Mucosa of descending colon (tissue), 3 donors: Measurements from ENCODE around the gene TPMT. TPM values are rescaled to one million over a fixed set of nuclear protein-coding genes. Genes with fewer than 3 reads are reported as not detected.

ENCODE experiments used
- ATAC-seq: fragments of 200-7000 bp; cut with Tn5 transposase; one replicate; pipeline ENCODE4 v1.9.1; 2020; ENCODE audit warnings: mild to moderate bottlenecking, moderate library complexity
- DNase-seq, 3 donors: peaks; one replicate each; pipeline ENCODE4 v3.0.0-alpha.2; 2020
- H3K36me3 ChIP-seq: fragments of 200-600 bp; one replicate; pipeline ENCODE4 v1.8.0; 2021; ENCODE audit warnings: low read depth, mild to moderate bottlenecking
- H3K4me1 ChIP-seq: fragments of 200-600 bp; one replicate; pipeline ENCODE4 v1.8.0; 2021; ENCODE audit warnings: low read depth, mild to moderate bottlenecking
- H3K4me3 ChIP-seq: fragments of 200-600 bp; one replicate; pipeline ENCODE4 v1.8.0; 2021; ENCODE audit warnings: mild to moderate bottlenecking
- H3K9me3 ChIP-seq: fragments of 200-600 bp; one replicate; pipeline ENCODE4 v1.8.0; 2021; ENCODE audit warnings: mild to moderate bottlenecking
- CTCF ChIP-seq: fragments of 200-600 bp; IDR thresholded peaks from one replicate; pipeline ENCODE4 v1.8.0; 2022; ENCODE audit warnings: antibody characterized with exemption, mild to moderate bottlenecking
- intact Hi-C, 2 donors: fragments of 100-400 bp; cut with DNase I in 1 of 2; cut with micrococcal nuclease in 1 of 2; formaldehyde crosslinking; loops; one replicate each; pipeline versions ENCODE4 v1.11.0 to v1.11.1; 2022; cut with DNase I, micrococcal nuclease
- total RNA-seq, 3 donors: library from RNA; stranded (reverse); fragmentation: NEBNext Ultra II Directional in 2 of 3; extraction: Animal tissue kit (Norgen Biotek cat#: 25700) in 2 of 3; gene quantifications; one replicate each; pipeline versions ENCODE4 v1.2.1 to v1.2.4, GENCODE V29; 2021 to 2023
- donor health status: DM: no; HTN: no; CAD: no; lungs with moderate emphysema.
- donor health status: DM: no; HTN: no; CAD: no.
- donor health status: DM: no; HTN: yes; CAD: no.

The TPMT gene
- total RNA-seq, 3 donors from 2014 or later, result 28.7 to 68.8 (median 50.5) TPM

- peaks cover 7% of the 10 kb centered on the region for H3K36me3 ChIP-seq
- no peaks in the 10 kb centered on the region for H3K9me3 ChIP-seq
- no peak overlapping the region for H3K4me3 ChIP-seq
- intact Hi-C loops, result no loop called here
- no peak for ATAC-seq
- no peaks in the 10 kb centered on the region for H3K4me1 ChIP-seq
- no peak for TF ChIP-seq CTCF
- no peak for DNase-seq
Measured at GRCh38 chr6:18166312-18167036, 11.6 kb upstream of the TPMT start.

GRCh38 chr6:18165751-18166150 is 10.9 kb upstream of the TPMT start:
- H3K4me1 ChIP-seq, result no peaks in the 10 kb centered on the region
- H3K36me3 ChIP-seq, result peaks cover 7% of the 10 kb centered on the region
- intact Hi-C loops, result no loop called here
- H3K9me3 ChIP-seq, result no peaks in the 10 kb centered on the region
- DNase-seq (no peak), ATAC-seq (no peak)
- TF ChIP-seq CTCF, result no peak
- no peak overlapping the region for H3K4me3 ChIP-seq

GRCh38 chr6:18162401-18162800 is 7.5 kb upstream of the TPMT start:
- Histone ChIP-seq H3K9me3 (no peaks in the 10 kb centered on the region), H3K4me3 (no peak overlapping the region), H3K36me3 (no peaks in the 10 kb centered on the region), H3K4me1 (no peaks in the 10 kb centered on the region)
- DNase-seq, result no peak
- intact Hi-C loops, result no loop called here
- ATAC-seq, result no peak
- no peak for TF ChIP-seq CTCF

GRCh38 chr6:18161431-18161830 is 6.6 kb upstream of the TPMT start:
- Histone ChIP-seq H3K9me3 (no peaks in the 10 kb centered on the region), H3K36me3 (no peaks in the 10 kb centered on the region), H3K4me3 (no peak overlapping the region), H3K4me1 (no peaks in the 10 kb centered on the region)
- intact Hi-C loops, result no loop called here
- no peak for TF ChIP-seq CTCF
- DNase-seq, result no peak
- ATAC-seq, result peak; percentile 61

GRCh38 chr6:18160911-18161310 is 6.0 kb upstream of the TPMT start:
- Histone ChIP-seq H3K4me1 (no peaks in the 10 kb centered on the region), H3K9me3 (no peaks in the 10 kb centered on the region), H3K36me3 (no peaks in the 10 kb centered on the region), H3K4me3 (no peak overlapping the region)
- no peak for TF ChIP-seq CTCF
- peak; percentile 39 for ATAC-seq
- DNase-seq, result no peak
- intact Hi-C loops, result no loop called here
